HG03159 (cell line): Measurements from ENCODE around the gene ALPI.

Experiments used
- ATAC-seq: cut with Tn5 transposase; IDR thresholded peaks from one replicate; pipeline ENCODE4 v1.9.1; 2021; ENCODE audit warnings: mild to moderate bottlenecking, moderate library complexity; ENCODE audit not compliant: unreplicated experiment

Gene ALPI

DNA sequence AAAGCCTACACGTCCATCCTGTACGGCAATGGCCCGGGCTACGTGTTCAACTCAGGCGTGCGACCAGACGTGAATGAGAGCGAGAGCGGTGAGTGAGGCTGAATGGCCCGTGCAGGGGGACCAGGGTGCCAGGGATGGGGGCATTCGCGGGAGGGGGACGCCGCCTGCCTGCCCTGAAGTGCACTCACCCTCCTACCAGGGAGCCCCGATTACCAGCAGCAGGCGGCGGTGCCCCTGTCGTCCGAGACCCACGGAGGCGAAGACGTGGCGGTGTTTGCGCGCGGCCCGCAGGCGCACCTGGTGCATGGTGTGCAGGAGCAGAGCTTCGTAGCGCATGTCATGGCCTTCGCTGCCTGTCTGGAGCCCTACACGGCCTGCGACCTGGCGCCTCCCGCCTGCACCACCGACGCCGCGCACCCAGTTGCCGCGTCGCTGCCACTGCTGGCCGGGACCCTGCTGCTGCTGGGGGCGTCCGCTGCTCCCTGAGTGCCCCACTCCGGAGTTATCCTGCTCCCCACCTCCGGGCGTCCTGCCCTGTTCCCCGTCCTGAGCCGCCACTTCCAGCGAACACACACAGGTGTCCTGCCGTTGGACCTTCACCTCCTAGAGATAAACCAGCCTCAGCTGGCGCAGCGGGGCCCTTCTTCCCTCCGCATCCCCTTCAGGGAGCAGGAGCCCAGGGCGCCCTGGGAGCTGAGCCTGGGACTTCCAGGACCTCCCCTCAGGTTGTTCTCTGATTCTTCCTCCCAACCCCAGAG, 2.9 kb downstream of the ALPI start:
- ATAC-seq, result no peak

DNA sequence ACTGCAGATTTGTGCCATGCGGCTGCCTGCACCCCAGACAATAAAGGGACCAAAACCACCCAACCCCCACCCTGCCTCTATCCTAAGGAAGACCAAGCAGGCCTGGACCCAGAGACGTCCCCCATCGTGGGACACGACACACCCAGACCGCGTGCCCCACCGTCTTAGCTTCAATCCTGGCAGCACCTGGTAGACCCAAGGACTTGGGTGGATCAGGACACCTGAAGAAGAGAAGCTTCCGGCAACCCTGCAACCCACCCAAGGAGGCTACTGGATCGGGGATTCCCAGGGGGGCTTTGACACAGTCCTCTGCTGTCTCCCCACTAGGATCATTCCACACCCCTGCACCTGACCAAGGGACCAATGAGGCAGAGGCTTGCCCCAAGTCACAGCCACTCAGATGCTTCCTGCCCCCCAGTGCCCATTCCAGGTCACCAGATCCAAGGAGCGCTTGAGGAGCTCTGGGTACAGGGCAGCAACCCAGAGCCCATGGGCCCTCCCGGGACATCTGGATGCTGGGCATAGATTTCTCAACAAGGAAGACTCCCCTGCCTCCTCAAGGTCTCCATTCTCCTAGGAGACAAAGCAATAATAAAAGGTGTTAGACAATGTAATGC, 3.6 kb downstream of the ALPI start:
- ATAC-seq, result no peak

- ATAC-seq, result no peak
Measured at GRCh38 chr2:232460171-232460570, 4.2 kb downstream of the ALPI start.

GRCh38 chr2:232463701-232464543, 8.0 kb downstream of the ALPI start:
- ATAC-seq, result no peak

DNA sequence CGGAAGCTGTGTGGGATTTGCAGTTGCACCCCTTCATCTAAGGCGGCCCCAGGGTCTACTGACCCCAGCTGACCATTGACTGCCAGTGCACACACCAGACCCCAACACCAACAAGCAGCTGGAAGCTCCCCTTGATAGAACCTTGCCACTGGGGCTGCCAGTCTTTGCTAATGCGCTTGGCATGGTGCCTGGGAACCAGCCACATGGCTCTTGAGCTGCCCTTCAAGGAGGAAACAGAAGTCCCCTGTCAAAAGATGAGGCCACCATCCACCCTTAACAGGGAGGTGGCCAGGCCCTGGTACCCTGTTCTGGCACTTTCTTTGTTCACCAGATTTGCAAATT, 8.6 kb downstream of the ALPI start:
- ATAC-seq, result no peak

DNA sequence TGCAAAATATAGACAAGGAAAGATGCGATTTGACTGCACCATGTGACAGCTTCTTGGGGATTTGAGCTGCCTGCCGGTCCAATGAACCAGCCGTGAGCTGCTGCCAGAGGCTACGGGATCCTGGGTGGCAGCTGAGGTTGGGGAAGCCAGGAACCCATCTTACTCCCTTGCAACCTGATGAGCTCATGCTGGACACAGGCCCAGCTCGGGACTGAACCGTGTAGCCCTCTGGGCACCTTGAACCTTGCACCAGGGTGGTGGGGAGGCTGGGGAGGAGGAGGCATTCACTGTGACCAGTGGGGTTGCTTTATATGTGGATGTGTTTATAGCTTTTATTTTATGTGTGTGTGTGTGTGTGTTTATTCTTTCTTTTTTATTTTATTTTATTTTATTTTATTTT, 9.1 kb downstream of the ALPI start:
- ATAC-seq, result no peak

DNA sequence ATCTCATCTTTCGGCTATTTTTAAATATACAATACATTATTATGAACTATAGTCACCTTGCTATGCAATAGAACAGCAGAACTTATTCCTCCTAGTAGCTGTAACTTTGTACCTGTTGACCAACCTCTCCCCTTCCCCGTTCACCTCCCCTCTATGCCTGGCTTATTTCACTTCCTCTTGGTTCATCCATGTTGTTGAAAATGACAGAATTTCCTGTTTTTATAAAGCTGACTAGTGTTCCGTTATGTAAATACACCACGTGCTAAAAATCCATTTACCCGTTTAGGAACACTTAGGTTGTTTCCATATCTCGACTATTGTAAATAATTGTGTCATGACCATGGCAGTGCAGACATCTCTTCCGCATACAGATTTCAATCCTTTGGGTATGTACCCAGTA, 10.3 kb downstream of the ALPI start:
- ATAC-seq, result no peak

DNA sequence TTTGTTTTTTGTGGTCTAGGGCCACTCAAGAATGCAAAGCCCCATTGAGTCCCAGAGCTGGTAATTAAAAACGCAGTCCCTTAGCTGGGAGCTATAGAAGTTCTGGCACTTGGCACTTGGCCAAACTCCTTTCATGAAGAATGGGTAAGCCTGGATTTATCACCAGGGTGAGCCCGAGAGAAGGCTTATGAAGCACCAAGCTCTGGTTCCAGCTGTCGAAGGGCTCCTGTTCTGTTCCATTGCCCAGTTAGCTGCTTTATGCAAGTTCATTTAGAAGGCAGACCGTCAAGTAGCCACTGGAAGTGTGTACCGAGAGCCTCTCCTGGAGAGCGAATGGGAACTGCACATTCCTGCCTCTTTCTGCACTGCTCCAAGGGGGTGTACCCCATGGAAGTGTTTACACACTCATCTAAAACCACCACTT, 17.5 kb downstream of the ALPI start:
- ATAC-seq, result no peak

- ATAC-seq, result no peak
Measured at GRCh38 chr2:232476045-232476444, 20.1 kb downstream of the ALPI start.

DNA sequence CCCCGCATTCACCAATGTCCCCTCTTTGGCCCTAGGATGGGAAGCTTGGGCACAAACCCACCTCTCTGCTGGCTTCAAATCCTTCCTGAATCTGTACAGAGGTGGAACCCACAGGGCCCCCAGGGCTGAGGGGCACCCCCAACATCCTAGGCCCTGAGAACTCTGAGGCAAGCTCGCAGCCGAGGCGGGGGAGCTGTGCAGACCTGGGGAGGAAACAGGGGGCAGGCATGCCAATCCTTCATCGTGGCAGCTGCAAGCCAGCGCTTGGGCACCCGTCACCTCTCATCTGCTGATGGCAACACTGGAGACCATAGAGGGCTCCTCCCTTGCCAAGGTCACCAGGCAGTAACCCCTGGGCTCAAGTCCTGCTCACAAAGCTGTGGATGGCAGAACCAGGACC, 20.8 kb downstream of the ALPI start:
- no peak for ATAC-seq

DNA sequence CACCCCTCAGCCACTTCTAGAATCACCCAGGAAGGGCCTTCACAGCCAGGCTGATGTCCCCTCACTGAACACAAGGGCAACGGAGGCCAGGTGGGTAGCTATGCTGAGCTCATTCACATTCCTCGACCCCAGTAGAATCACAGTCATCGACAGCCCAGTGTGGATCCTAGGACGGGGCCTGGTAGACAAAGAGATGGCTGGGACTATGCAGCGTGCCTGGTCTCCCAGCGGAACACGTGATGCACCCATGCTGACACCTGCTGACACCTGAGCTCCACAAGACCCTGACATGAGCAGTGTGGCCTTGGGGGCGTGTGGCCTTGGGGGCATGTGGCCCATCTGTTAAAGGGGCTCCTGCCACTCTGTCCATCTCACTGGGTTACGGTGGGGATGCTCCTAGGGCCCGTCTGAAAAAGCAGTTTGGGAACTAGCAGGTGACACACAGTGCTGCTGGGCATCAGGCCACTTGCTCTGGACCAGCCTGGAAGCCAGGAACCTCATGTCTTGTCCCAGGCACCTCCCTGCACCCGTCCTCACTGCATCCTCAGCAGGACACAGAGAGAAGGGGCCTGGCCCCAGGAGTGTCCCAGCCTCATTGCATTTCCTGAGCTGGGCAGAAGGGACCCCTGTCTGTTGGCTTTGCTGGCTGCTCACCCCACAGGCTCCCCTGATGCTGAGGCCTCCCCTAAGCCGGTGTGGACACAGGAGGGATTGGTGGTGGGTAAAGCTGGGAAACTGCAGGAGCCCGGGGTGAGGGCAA, 22.0 kb downstream of the ALPI start:
- no peak for ATAC-seq

DNA sequence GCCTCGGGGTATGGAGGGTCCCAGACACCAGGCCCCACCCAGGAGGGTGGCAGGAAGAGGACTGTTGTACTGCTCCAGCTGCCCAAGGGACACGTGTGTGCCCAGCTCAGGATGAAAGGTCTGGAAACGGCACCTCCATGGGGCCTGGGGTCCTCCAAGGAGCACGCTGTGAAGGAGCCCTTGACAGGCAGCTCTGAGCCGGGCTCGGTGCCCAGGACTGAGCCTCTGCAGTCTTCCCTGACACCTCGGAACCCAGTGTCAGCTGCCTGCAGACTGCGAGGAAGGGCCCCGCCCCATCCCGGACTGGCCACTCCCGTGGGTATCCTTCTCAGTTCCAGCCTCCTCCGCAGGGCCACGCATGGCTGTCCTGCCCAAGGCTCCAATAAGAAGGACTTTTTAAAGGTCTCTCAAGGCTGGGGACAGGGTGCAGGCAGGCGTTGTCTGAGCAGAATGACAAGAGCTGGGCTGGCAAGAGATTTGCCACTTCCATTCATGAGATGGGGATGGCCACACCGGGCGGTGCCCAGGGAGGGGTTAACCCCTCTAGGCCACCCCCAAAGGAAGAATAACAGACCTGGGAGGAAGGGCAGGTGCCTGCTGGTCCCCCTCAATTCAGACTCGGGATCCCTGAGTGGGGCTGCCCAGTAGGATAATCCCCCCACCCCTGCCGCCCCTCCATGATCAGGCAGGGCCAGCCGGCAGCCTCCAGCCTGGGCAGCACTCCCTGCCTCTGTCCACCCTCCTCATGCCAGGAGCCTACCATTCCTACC, 22.8 kb downstream of the ALPI start:
- ATAC-seq, result no peak

- ATAC-seq, result no peak
Measured at GRCh38 chr2:232479341-232480200, 23.6 kb downstream of the ALPI start.

DNA sequence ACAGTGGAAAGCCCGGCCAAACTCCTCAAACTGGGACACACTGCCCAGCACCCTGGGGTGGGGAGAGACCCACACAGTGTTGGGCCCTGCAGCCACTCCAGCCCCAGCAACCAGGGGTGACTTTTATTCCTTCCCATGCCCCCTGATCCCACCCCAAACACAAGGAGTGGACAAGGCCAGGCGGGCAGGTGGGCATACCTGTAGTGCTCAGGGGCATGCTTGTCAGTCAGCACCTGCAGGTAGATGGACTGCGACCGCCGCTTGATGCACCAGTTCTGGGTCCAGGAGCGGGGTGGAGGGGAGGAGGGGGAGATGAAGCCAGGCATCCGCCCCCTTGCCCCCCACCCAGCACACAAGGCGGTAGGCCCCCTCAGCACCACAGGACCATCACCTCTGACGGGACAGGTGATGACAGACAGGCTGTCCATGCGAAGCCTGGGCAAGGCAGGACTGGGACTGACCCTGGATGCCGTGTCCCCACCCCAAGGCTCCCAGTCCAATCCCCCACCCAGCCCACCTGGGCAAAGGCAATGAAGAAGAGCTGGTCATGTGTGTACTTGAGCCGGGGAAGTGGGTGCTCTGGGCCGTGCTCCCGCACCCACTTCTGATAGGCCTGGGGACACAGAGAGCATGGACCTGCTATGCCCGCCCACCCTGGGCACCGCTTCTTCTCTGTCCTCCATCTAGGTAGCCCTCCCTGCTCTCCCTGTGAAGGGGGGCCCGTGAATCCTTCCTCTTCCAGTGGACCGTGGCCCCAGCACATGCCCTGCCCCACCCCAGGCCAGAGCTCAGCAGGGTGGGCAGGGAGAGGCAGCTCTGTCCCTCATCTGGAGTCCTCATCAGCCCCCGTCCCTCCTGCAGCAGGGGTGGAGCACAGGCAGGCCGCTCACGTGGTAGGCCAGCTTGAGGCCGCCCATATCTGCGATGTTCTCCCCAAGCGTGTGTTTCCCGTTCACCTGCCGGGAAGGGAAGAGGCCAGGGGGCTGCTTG, 24.5 kb downstream of the ALPI start:
- no peak for ATAC-seq

- no peak for ATAC-seq
Measured at GRCh38 chr2:232481322-232482140, 25.6 kb downstream of the ALPI start.

- no peak for ATAC-seq
Measured at GRCh38 chr2:232482301-232483238, 26.6 kb downstream of the ALPI start.
